Spleen (tissue), 11 donors: ENCODE results near the gene GALNT16. TPM values are rescaled to one million over a fixed set of nuclear protein-coding genes. Genes with fewer than 3 reads are reported as not detected.

Experiments used
- DNase-seq: peaks from one replicate; pipeline ENCODE4 v3.0.0-alpha.2; 2020
- H3K27ac ChIP-seq, 8 donors: fragments of 200-600 bp; sonication (generic) in 7 of 8; 1 replicate in 4 of 8; 2 replicates in 4 of 8; pipeline versions ENCODE4 v1.5.0 to v1.8.0; 2016 to 2021; ENCODE audit warnings: inconsistent platforms in 4 of 8, mild to moderate bottlenecking in 4 of 8, moderate library complexity in 1 of 8
- H3K27me3 ChIP-seq, 7 donors: fragments of 200-600 bp; sonication (generic) in 6 of 7; replicated peaks in 1 of 7; 1 replicate in 4 of 7; 2 replicates in 3 of 7; pipeline versions ENCODE4 v1.5.0 to v1.8.0; 2016 to 2021; ENCODE audit warnings: inconsistent platforms in 3 of 7, mild to moderate bottlenecking in 1 of 7
- H3K36me3 ChIP-seq, 6 donors: fragments of 200-600 bp; sonication (generic) in 5 of 6; 1 replicate in 4 of 6; 2 replicates in 2 of 6; pipeline versions ENCODE4 v1.5.0 to v1.8.0; 2016 to 2021; ENCODE audit warnings: inconsistent platforms in 2 of 6
- H3K4me1 ChIP-seq, 6 donors: fragments of 200-600 bp; sonication (generic) in 5 of 6; 1 replicate in 3 of 6; 2 replicates in 3 of 6; pipeline versions ENCODE4 v1.5.0 to v1.8.0; 2016 to 2021; ENCODE audit warnings: inconsistent platforms in 3 of 6
- H3K4me3 ChIP-seq, 8 donors: fragments of 200-600 bp; sonication (generic) in 7 of 8; 1 replicate in 4 of 8; 2 replicates in 4 of 8; pipeline versions ENCODE4 v1.5.0 to v1.8.0; 2016 to 2021; ENCODE audit warnings: inconsistent platforms in 4 of 8, mild to moderate bottlenecking in 4 of 8, moderate library complexity in 2 of 8
- H3K9me3 ChIP-seq, 8 donors: fragments of 200-600 bp; sonication (generic) in 7 of 8; 1 replicate in 4 of 8; 2 replicates in 4 of 8; pipeline versions ENCODE4 v1.5.0 to v1.8.0; 2016 to 2021; ENCODE audit warnings: inconsistent platforms in 4 of 8
- POLR2A ChIP-seq, 3 donors: fragments of 450-650 bp; IDR thresholded peaks; one replicate each; pipeline ENCODE4 v1.5.1; 2017; ENCODE audit warnings: antibody characterized with exemption in 3 of 3, mild to moderate bottlenecking in 1 of 3
- POLR2AphosphoS5 ChIP-seq, 3 donors: sonication (generic); formaldehyde crosslinking; IDR thresholded peaks; one replicate each; pipeline ENCODE4 v1.5.1; 2017; ENCODE audit warnings: antibody characterized with exemption in 3 of 3
- WGBS, 5 donors: extraction: QIAGEN DNeasy Blood & Tissue Kit in 3 of 5; methylation state at CpG; one replicate each; pipeline versions ENCODE4 v1.1.5 to v1.1.7; 2013 to 2018; 5-methylcytosine and 5-hydroxymethylcytosine counted together
- intact Hi-C: fragments of 100-400 bp; cut with DNase I; formaldehyde crosslinking; loops from one replicate; pipeline ENCODE4 v1.15.0; 2023; ENCODE audit warnings: low total_unique reads
- polyA plus RNA-seq, 3 donors: library from polyadenylated mRNA; stranded (reverse); fragments of 200-250 nt; gene quantifications; one replicate each; pipeline ENCODE4 v1.2.1, GENCODE V29; 2013
- total RNA-seq, 7 donors: library from RNA; depleted of rRNA in 3 of 7; stranded (reverse); fragments of >200 nt in 3 of 7; fragmentation: NEBNext Ultra II Directional in 4 of 7; extraction: Animal tissue kit (Norgen Biotek cat#: 25700) in 4 of 7; gene quantifications; one replicate each; pipeline versions ENCODE4 v1.1.0 to v1.2.1, GENCODE V29; 2016 to 2021
- TF ChIP-seq, protein P1 (sequence below), 11 experiments: fragments of 200-600 bp in 7 of 11; fragments of 450-650 bp in 4 of 11; sonication (generic) in 4 of 11; IDR thresholded peaks in 8 of 11; conservative IDR thresholded peaks in 3 of 11; 1 replicate in 7 of 11; 2 replicates in 4 of 11; pipeline versions ENCODE4 v1.4.0 to v1.8.0; 2016 to 2021; ENCODE audit warnings: antibody characterized with exemption in 11 of 11, inconsistent platforms in 4 of 11, mild to moderate bottlenecking in 1 of 11
- donor health status: healthy with polysubstance abuse.
- donor health status: DM: no; HTN: no; CAD: no; lungs with moderate emphysema.
- donor health status: DM: no; HTN: no; CAD: no.
- donor health status: Bipolar disorder and iron deficiency.
- donor health status: healthy.
- donor health status: DM: no; HTN: no; CAD: no.
- donor health status: DM: yes; HTN: yes; CAD: no.

Gene GALNT16
- total and polyA plus RNA-seq, 10 donors = 2.1 to 36.4 (median 10.0) TPM

DNA sequence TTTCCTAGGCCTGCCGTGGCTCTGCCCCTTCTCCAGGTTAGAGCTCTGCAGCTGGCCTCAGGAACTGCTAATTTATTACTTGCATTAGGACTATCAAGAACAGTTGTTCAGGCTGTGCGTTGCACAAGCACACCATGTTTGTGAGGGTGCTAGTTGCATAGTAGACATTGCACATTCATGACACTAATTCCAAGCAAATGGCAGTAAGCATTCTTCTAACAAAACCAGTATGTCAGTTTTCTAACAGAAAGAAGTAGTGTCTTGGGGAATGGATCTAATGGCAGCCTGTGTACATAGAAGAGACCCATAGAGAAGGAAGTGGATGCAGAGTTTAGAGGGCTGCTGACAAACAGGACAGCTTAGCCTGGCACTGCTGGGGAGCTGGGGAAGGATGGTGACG is 84.2 kb downstream of the GALNT16 start:
- H3K27ac ChIP-seq = no peak overlapping the region
- 84 to 93% (median 87%) methylated on average over 3 of the region's 3 CpGs for WGBS, 5 donors
- peaks cover 0 to 14% (median 0%) of the 10 kb centered on the region in 7 donors for H3K27me3 ChIP-seq
- no peaks in the 10 kb centered on the region for H3K9me3 ChIP-seq
- peaks cover 0 to 6% (median 0%) of the 10 kb centered on the region in 6 donors for H3K36me3 ChIP-seq
- no peak for DNase-seq
- intact Hi-C loops = no loop called here
- TF ChIP-seq, protein P1, sequence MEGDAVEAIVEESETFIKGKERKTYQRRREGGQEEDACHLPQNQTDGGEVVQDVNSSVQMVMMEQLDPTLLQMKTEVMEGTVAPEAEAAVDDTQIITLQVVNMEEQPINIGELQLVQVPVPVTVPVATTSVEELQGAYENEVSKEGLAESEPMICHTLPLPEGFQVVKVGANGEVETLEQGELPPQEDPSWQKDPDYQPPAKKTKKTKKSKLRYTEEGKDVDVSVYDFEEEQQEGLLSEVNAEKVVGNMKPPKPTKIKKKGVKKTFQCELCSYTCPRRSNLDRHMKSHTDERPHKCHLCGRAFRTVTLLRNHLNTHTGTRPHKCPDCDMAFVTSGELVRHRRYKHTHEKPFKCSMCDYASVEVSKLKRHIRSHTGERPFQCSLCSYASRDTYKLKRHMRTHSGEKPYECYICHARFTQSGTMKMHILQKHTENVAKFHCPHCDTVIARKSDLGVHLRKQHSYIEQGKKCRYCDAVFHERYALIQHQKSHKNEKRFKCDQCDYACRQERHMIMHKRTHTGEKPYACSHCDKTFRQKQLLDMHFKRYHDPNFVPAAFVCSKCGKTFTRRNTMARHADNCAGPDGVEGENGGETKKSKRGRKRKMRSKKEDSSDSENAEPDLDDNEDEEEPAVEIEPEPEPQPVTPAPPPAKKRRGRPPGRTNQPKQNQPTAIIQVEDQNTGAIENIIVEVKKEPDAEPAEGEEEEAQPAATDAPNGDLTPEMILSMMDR (IDR thresholded peaks at IDR 0.05 in 8 of 11, conservative IDR thresholded peaks at IDR 0.05 in 3 of 11) = no peak
- TF ChIP-seq POLR2AphosphoS5 (IDR thresholded peaks at IDR 0.05) (no peak), POLR2A (IDR thresholded peaks at IDR 0.05) (no peak)
- no peak overlapping the region for H3K4me3 ChIP-seq
- H3K4me1 ChIP-seq = no peaks in the 10 kb centered on the region

DNA sequence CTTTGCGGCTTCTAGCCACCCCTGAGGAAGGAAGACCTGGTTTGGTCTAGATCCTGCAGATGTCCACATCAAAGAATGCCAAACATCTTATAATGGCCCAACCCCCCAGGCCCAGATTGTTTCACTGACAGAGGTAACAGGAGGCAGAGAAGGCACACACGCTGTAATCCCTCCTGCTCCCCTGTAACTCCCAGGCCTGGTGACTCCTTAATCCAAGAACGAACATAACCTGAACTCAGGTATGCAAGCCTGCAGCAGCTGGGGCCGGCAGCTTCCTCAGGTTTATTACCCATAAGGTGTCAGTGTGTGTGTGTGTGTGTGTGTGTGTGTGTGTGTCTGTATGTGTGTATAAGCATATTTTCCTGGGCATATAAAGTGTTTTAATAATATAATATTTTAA is 85.4 kb downstream of the GALNT16 start:
- Histone ChIP-seq H3K36me3 (peaks cover 0 to 6% (median 0%) of the 10 kb centered on the region in 6 donors), H3K27me3 (peaks cover 0 to 18% (median 0%) of the 10 kb centered on the region in 7 donors), H3K4me3 (no peak overlapping the region), H3K9me3 (no peaks in the 10 kb centered on the region), H3K4me1 (no peaks in the 10 kb centered on the region), H3K27ac (no peak overlapping the region)
- no peak for DNase-seq
- TF ChIP-seq, protein P1 (IDR thresholded peaks at IDR 0.05 in 8 of 11, conservative IDR thresholded peaks at IDR 0.05 in 3 of 11) = no peak
- TF ChIP-seq POLR2A (IDR thresholded peaks at IDR 0.05) (no peak), POLR2AphosphoS5 (IDR thresholded peaks at IDR 0.05) (no peak)
- 57 to 69% (median 67%) methylated on average over 4 of the region's 4 CpGs for WGBS, 5 donors
- intact Hi-C loops = no loop called here

DNA sequence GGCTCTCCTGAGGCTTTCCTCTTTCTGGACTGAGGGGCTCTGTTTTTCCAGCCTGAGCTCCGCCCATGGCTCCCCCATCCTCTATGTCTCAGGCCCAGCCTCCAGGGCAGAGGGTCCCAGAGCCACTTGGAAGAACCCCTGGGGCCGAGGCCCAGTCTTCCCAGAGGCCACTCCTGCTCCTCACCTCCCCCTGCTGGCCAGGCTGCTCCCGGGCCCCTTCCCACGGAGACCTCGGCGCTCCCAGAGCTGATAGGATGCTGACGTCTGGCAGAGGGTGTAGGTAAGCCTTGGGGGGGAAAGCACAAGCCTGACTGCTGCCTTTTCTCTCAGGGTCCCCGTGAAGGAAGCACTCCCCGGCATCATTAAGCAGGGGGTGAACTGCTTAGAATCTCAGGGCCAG is 86.8 kb downstream of the GALNT16 start:
- no peak for DNase-seq
- H3K4me1 ChIP-seq = peaks cover 0 to 7% (median 0%) of the 10 kb centered on the region in 6 donors
- WGBS, 5 donors = 30 to 44% (median 37%) methylated on average over 4 to 9 of the region's 9 CpGs
- H3K4me3 ChIP-seq = no peak overlapping the region
- no peaks in the 10 kb centered on the region for H3K9me3 ChIP-seq
- peaks cover 0 to 6% (median 0%) of the 10 kb centered on the region in 6 donors for H3K36me3 ChIP-seq
- TF ChIP-seq POLR2A (IDR thresholded peaks at IDR 0.05) = no peak
- TF ChIP-seq, protein P1 (IDR thresholded peaks at IDR 0.05 in 8 of 11, conservative IDR thresholded peaks at IDR 0.05 in 3 of 11) = peak in 10 of 11 experiments; percentile 9 to 63 (median 43)
- no peak overlapping the region for H3K27ac ChIP-seq
- H3K27me3 ChIP-seq = peaks cover 0 to 14% (median 0%) of the 10 kb centered on the region in 7 donors
- intact Hi-C loops = no loop called here

DNA sequence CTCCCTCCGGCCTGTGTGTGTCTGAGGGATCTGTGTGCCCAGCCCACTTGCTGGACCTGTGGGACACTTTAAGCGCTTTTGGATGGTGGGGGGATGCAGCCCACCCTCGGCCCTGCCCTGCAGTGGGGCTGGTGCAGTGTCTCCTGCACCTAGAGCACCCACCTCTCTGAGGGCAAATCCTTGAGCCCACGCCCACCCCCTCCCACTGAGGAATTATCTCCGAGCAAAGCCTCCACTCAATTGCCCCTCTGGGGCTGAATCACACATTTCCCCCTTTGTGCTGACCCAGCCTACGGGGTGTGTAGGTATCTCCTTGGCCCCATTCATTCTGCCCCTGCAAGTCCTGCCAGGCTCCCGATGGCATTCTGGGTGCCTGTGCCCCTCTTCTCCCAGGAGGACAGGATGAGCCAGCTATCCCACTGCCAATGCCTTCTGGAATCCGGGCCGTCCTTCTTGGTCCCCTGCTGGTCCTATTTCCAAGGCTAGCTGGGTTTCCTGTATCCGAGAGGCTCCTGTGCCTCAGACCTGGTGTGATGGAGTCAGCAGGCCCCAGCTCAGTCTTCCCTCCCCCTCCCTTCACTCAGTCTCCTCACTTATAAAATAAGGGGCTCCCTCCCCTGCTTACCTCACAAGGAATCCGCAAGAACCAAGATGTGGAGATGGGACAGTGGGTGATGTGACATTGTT is 89.3 kb downstream of the GALNT16 start:
- peaks cover 0 to 6% (median 0%) of the 10 kb centered on the region in 6 donors for H3K36me3 ChIP-seq
- DNase-seq = peak; percentile 36
- no peak overlapping the region for H3K4me3 ChIP-seq
- H3K4me1 ChIP-seq = peaks cover 0 to 14% (median 3%) of the 10 kb centered on the region in 6 donors
- WGBS, 5 donors = 79 to 93% (median 84%) methylated on average over 10 to 11 of the region's 11 CpGs
- no peaks in the 10 kb centered on the region for H3K9me3 ChIP-seq
- TF ChIP-seq POLR2A (IDR thresholded peaks at IDR 0.05) (no peak), POLR2AphosphoS5 (IDR thresholded peaks at IDR 0.05) (no peak)
- TF ChIP-seq, protein P1 (IDR thresholded peaks at IDR 0.05 in 8 of 11, conservative IDR thresholded peaks at IDR 0.05 in 3 of 11) = no peak
- H3K27me3 ChIP-seq = peaks cover 0 to 13% (median 0%) of the 10 kb centered on the region in 7 donors
- intact Hi-C loops = no loop called here
- H3K27ac ChIP-seq = no peak overlapping the region
